GM12878 (cell line): ENCODE measurements around the gene GNB3. TPM values are rescaled to one million over a fixed set of nuclear protein-coding genes. Genes with fewer than 3 reads are reported as not detected.
A peak's percentile ranks its signal among the peaks of the same experiment; 100 is the strongest.

ENCODE experiments used
- ATAC-seq: fragments of 200-7000 bp; cut with Tn5 transposase; 3 replicates; pipeline ENCODE4 v1.9.1; 2020; ENCODE audit warnings: mild to moderate bottlenecking, moderate library complexity
- BruUV-seq: library from RNA; stranded (reverse); fragments of 400-500 nt; replicated peaks from 2 replicates; lab custom pipeline; 2021; lab: Mats Ljungman, UMichigan
- CTCF ChIA-PET: fragments of 300-600 bp; sonication (Branson Sonifier 250); formaldehyde crosslinking; extraction: SDS; loops from one replicate; lab custom pipeline; 2021; ENCODE audit warnings: inconsistent platforms; lab: Yijun Ruan, JAX
- POLR2A ChIA-PET: fragments of 350-600 bp; formaldehyde crosslinking; extraction: SDS; loops from one replicate; lab custom pipeline; 2021; ENCODE audit warnings: inconsistent platforms; lab: Charles Lee
- RAD21 ChIA-PET: fragments of 300-600 bp; sonication (Branson Sonifier 250); formaldehyde crosslinking; loops from one replicate; lab custom pipeline; 2023; ENCODE audit warnings: antibody characterized with exemption; ENCODE audit not compliant: unreplicated experiment; lab: Charles Lee
- SMC1A ChIA-PET: fragments of 300-600 bp; sonication (Branson Sonifier 250); formaldehyde crosslinking; loops from one replicate; lab custom pipeline; 2023; ENCODE audit not compliant: unreplicated experiment, uncharacterized antibody; lab: Charles Lee
- DNase-seq: peaks from one replicate; pipeline ENCODE4 v3.0.0-alpha.2; 2011; ENCODE audit warnings: low read depth, low spot score
- FAIRE-seq: peaks from 3 replicates; lab custom pipeline; 2011; peaks lifted over from hg19 to GRCh38; lab: Jason Lieb, UNC
- H2AFZ ChIP-seq: 2 replicates; pipeline ENCODE4 v1.6.0; 2011; ENCODE audit warnings: low read depth, low read length, control low read depth; ENCODE audit not compliant: control insufficient read depth
- H3K27ac ChIP-seq: 2 replicates; pipeline ENCODE4 v1.5.1; 2011; ENCODE audit warnings: control low read depth; ENCODE audit not compliant: control insufficient read depth, insufficient read depth
- H3K27me3 ChIP-seq, 2 experiments: replicated peaks in 1 of 2; 2 replicates each; pipeline versions ENCODE4 v1.6.0 to v1.6.1; 2011; ENCODE audit warnings: low read length in 1 of 2; ENCODE audit not compliant: control insufficient read depth in 2 of 2, insufficient read depth in 2 of 2
- H3K36me3 ChIP-seq, 2 experiments: 2 replicates each; pipeline ENCODE4 v1.5.1; 2011; ENCODE audit warnings: low read length in 1 of 2; ENCODE audit not compliant: control insufficient read depth in 2 of 2, insufficient read depth in 2 of 2
- H3K4me1 ChIP-seq: 2 replicates; pipeline ENCODE4 v1.6.1; 2011; ENCODE audit warnings: mild to moderate bottlenecking, low read length, moderate library complexity, mixed read lengths; ENCODE audit not compliant: control insufficient read depth, insufficient read depth
- H3K4me2 ChIP-seq: 2 replicates; pipeline ENCODE4 v1.6.0; 2011; ENCODE audit warnings: control low read depth; ENCODE audit not compliant: control insufficient read depth, insufficient read depth
- H3K4me3 ChIP-seq: fragments of 200-600 bp; sonication (generic); 2 replicates; pipeline ENCODE4 v1.5.1; 2016
- H3K79me2 ChIP-seq: 2 replicates; pipeline ENCODE4 v1.6.0; 2011; ENCODE audit warnings: low read length; ENCODE audit not compliant: control insufficient read depth, insufficient read depth
- H3K9ac ChIP-seq: 2 replicates; pipeline ENCODE4 v1.8.0; 2011; ENCODE audit warnings: low read length, control low read depth, mixed read lengths; ENCODE audit not compliant: control insufficient read depth, insufficient read depth
- H3K9me3 ChIP-seq: replicated peaks from 3 replicates; pipeline ENCODE4 v1.5.1; 2011; ENCODE audit warnings: mild to moderate bottlenecking, low read length; ENCODE audit not compliant: control insufficient read depth, insufficient read depth
- H4K20me1 ChIP-seq: 2 replicates; pipeline ENCODE4 v1.6.0; 2011; ENCODE audit not compliant: control insufficient read depth, insufficient read depth
- BMI1 ChIP-seq: fragments of 450-650 bp; IDR thresholded peaks from 2 replicates; pipeline ENCODE4 v1.6.1; 2016; ENCODE audit warnings: mild to moderate bottlenecking, moderate library complexity, borderline replicate concordance
- CHD4 ChIP-seq: fragments of 200-600 bp; sonication (generic); IDR thresholded peaks from 2 replicates; pipeline ENCODE4 v1.6.1; 2016; ENCODE audit warnings: mild to moderate bottlenecking
- MEF2B ChIP-seq: fragments of 450-650 bp; IDR thresholded peaks from 2 replicates; pipeline ENCODE4 v1.6.1; 2018; ENCODE audit warnings: mild to moderate bottlenecking, moderate library complexity; ENCODE audit not compliant: partially characterized antibody, poor library complexity, severe bottlenecking
- RCOR1 ChIP-seq: conservative IDR thresholded peaks from 2 replicates; pipeline ENCODE4 v1.6.1; 2012; ENCODE audit warnings: low read depth, low read length, improper control_type of control experiment
- RUNX3 ChIP-seq: IDR thresholded peaks from 2 replicates; pipeline ENCODE4 v1.6.1; 2012; ENCODE audit warnings: low read length, inconsistent platforms
- WGBS: methylation state at CpG from one replicate; pipeline ENCODE4 v1.1.6; 2016; ENCODE audit warnings: low lambda C conversion rate; ENCODE audit not compliant: insufficient replicate concordance, insufficient coverage; ENCODE audit errors: missing lambda C conversion rate; 5-methylcytosine and 5-hydroxymethylcytosine counted together
- in situ Hi-C: fragments of 300-500 bp; cut with MboI; formaldehyde crosslinking; loops from 9 replicates; pipeline ENCODE4 v1.14.3; 2018; ENCODE audit warnings: mixed read lengths
- intact Hi-C: fragments of 100-400 bp; cut with micrococcal nuclease; formaldehyde crosslinking; loops from one replicate; pipeline ENCODE4 v1.14.2; 2022; ENCODE audit not compliant: unreplicated experiment
- polyA plus RNA-seq, 11 experiments: library from polyadenylated mRNA; depleted of rRNA in 4 of 11; unstranded in 6 of 11; stranded (reverse) in 5 of 11; fragments of >200 nt; fragmentation: Nextera tagmentation in 4 of 11; fragmentation: Illumina TruSeq in 1 of 11; extraction: Ambion mirVana in 4 of 11; extraction: Trizol in 1 of 11; gene quantifications; 1 replicate in 1 of 11; 2 replicates in 10 of 11; pipeline versions ENCODE4 v1.2.1 to v1.2.3, GENCODE V29; 2011 to 2016; ENCODE audit warnings: inconsistent platforms in 2 of 11, missing spikeins in 2 of 11, low read depth in 1 of 11
- total RNA-seq, 4 experiments: library from RNA; depleted of rRNA in 3 of 4; stranded (reverse); fragments of >200 nt in 3 of 4; fragmentation: Illumina TruSeq in 1 of 4; extraction: Trizol in 1 of 4; gene quantifications; 2 replicates each; pipeline versions ENCODE4 v1.2.1 to v1.2.3, GENCODE V29; 2013 to 2021

The GNB3 gene
- total and polyA plus RNA-seq, 10 of the 15 experiments (the other 5 are each of a cell fraction or from before 2014, with no cell fraction given), result 0.05 to 1.1 (median 0.36) TPM

GRCh38 chr12:6791931-6792520, 48.7 kb upstream of the GNB3 start:
- intact Hi-C loops, result no loop called here
- Histone ChIP-seq H3K79me2 (no peaks in the 10 kb centered on the region), H3K27ac (no peak overlapping the region), H3K9me3 (no peaks in the 10 kb centered on the region), H3K9ac (no peak overlapping the region), H2AFZ (peak overlapping the region; percentile 65), H3K27me3 (no peaks in the 10 kb centered on the region; a peak in 1 of 4 replicates), H3K4me2 (peak overlapping the region; percentile 19; the same call in 1 of the 2 replicates), H4K20me1 (no peaks in the 10 kb centered on the region), H3K4me1 (peaks cover 15% of the 10 kb centered on the region), H3K36me3 (no peaks in the 10 kb centered on the region)
- CTCF ChIA-PET, result interaction anchor here (0.8 to 2.3 kb wide), 15 partner anchors 11 to 253 kb away, joined by 3 to 19 read pairs (median 4); partner anchors contain the start of genes MLF2 and SPSB2
- POLR2A ChIA-PET, result interaction anchor here (0.6 to 2.5 kb wide), 11 partner anchors 8 to 257 kb away, joined by 3 to 12 read pairs (median 5); partner anchors contain the start of genes CDCA3, GAPDH, MLF2 and PTMS
- RAD21 ChIA-PET, result interaction anchor here (1.0 to 1.8 kb wide), 8 partner anchors 8 to 102 kb away, joined by 3 to 9 read pairs (median 4); partner anchors contain the start of genes CDCA3, COPS7A, MLF2 and PTMS
- DNase-seq (no peak), ATAC-seq (peak; percentile 33; the same call in 2 of the 3 replicates), FAIRE-seq (no peak)
- SMC1A ChIA-PET, result interaction anchor here (0.9 to 2.0 kb wide), 9 partner anchors 9 to 95 kb away, joined by 3 to 10 read pairs (median 4); partner anchors contain the start of genes GPR162 and MLF2
- in situ Hi-C loops, result no loop called here
- WGBS, result 38% methylated on average over 13 of the region's 13 CpGs
- BruUV-seq, result no TSS peak
- TF ChIP-seq RCOR1 (0 out of 2 replicates have a peak, but pooled peaks have one; percentile 27), MEF2B (peak; percentile 12), CHD4 (no peak), RUNX3 (0 out of 2 replicates have a peak, but pooled peaks have one; percentile 23), BMI1 (no peak)
- TF ChIP-seq, all 136 proteins: peak for 3
- no peak overlapping the region for H3K4me3 ChIP-seq
